Adrenal gland (tissue), 12 donors: Measurements from ENCODE around the gene KAT6B. TPM values are rescaled to one million over a fixed set of nuclear protein-coding genes. Genes with fewer than 3 reads are reported as not detected.

Source experiments
- DNase-seq, 7 donors: peaks; one replicate each; pipeline ENCODE4 v3.0.0-alpha.2; 2019 to 2020
- H3K27ac ChIP-seq, 5 donors: fragments of 200-600 bp; sonication (generic) in 4 of 5; 1 replicate in 3 of 5; 2 replicates in 2 of 5; pipeline versions ENCODE4 v1.5.1 to v1.8.0; 2016 to 2020; ENCODE audit warnings: mild to moderate bottlenecking in 1 of 5
- H3K27me3 ChIP-seq: fragments of 200-600 bp; 2 replicates; pipeline ENCODE4 v1.8.0; 2021
- H3K36me3 ChIP-seq, 2 donors: fragments of 200-600 bp; replicated peaks in 1 of 2; 1 replicate in 1 of 2; 2 replicates in 1 of 2; pipeline versions ENCODE4 v1.5.1 to v1.8.0; 2018 to 2022
- H3K4me1 ChIP-seq, 2 donors: fragments of 200-600 bp; replicated peaks in 1 of 2; 1 replicate in 1 of 2; 2 replicates in 1 of 2; pipeline versions ENCODE4 v1.5.1 to v1.8.0; 2018 to 2021
- H3K4me3 ChIP-seq, 4 donors: fragments of 200-600 bp; sonication (generic) in 3 of 4; one replicate each; pipeline ENCODE4 v1.5.1; 2016 to 2018
- H3K9me3 ChIP-seq, 3 donors: fragments of 200-600 bp; sonication (generic) in 1 of 3; replicated peaks in 1 of 3; 1 replicate in 2 of 3; 2 replicates in 1 of 3; pipeline versions ENCODE4 v1.5.1 to v1.8.0; 2016 to 2021
- POLR2A ChIP-seq, 2 donors: fragments of 450-650 bp; IDR thresholded peaks; one replicate each; pipeline ENCODE4 v1.6.1; 2017; ENCODE audit warnings: antibody characterized with exemption in 2 of 2, mild to moderate bottlenecking in 2 of 2, moderate library complexity in 1 of 2
- WGBS, 4 donors: extraction: QIAGEN DNeasy Blood & Tissue Kit in 2 of 4; methylation state at CpG; one replicate each; pipeline versions ENCODE4 v1.1.5 to v1.1.7; 2013 to 2017; 5-methylcytosine and 5-hydroxymethylcytosine counted together
- intact Hi-C, 2 donors: fragments of 100-400 bp; cut with DNase I; formaldehyde crosslinking; loops; one replicate each; pipeline versions ENCODE4 v1.14.1 to v1.15.0; 2022 to 2023
- polyA plus RNA-seq, 3 donors: library from polyadenylated mRNA; stranded (reverse); fragments of 200-250 nt in 2 of 3; fragments of 350-450 nt in 1 of 3; fragmentation: Illumina TruSeq in 1 of 3; extraction: RNeasy Lipid Tissue Mini Kit (QIAGEN cat#74804) in 1 of 3; gene quantifications; one replicate each; pipeline ENCODE4 v1.2.3, GENCODE V29; 2013 to 2014
- total RNA-seq, 9 donors: library from RNA; depleted of rRNA in 4 of 9; stranded (reverse); fragments of >200 nt in 4 of 9; fragments of 120-200 nt in 1 of 9; fragmentation: NEBNext Ultra II Directional in 1 of 9; extraction: Animal tissue kit (Norgen Biotek cat#: 25700) in 1 of 9; gene quantifications; one replicate each; pipeline versions ENCODE4 v1.1.0 to v1.2.4, GENCODE V29; 2013 to 2023
- TF ChIP-seq, protein P1 (sequence below), 6 experiments: fragments of 450-650 bp in 4 of 6; fragments of 200-600 bp in 2 of 6; sonication (generic) in 1 of 6; IDR thresholded peaks; 1 replicate in 5 of 6; 2 replicates in 1 of 6; pipeline versions ENCODE4 v1.5.1 to v1.8.0; 2016 to 2021; ENCODE audit warnings: antibody characterized with exemption in 6 of 6, mild to moderate bottlenecking in 2 of 6, moderate library complexity in 1 of 6
- donor health status: healthy with polysubstance abuse.
- donor health status: Bipolar disorder and iron deficiency.
- donor health status: DM: yes; HTN: yes; CAD: no.
- donor health status: DM: no; HTN: no; CAD: no.
- donor health status: DM: no; HTN: no; CAD: no.
- donor health status: DM: yes; HTN: yes; CAD: no.

KAT6B gene
- total and polyA plus RNA-seq, 12 donors: 6.0 to 50.2 (median 25.8) TPM

DNA sequence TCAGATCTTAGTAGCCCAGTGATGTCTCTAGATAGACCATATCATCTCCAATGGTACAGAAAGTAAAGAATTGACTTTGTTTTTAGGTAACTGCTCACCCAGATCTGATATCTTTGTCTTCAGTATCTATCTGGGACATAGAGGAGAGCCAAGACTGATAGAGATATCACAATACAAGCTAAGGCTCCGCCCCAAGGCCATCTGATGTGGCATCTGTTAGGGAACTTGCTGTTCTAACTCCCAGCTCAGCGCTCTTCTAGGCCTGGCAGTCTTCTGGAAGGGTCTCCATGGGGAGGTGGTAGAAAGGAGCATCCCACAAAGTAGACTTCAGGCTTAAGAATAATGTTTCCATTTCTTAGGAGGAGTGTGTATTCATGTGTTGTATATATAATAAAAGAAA, 196.7 kb downstream of the KAT6B start:
- WGBS, 4 donors: 62 to 74% (median 65%) methylated on average over 2 of the region's 2 CpGs
- Histone ChIP-seq H3K27ac (no peak overlapping the region), H3K4me1 (peaks cover 0 to 7% of the 10 kb centered on the region in 2 donors), H3K9me3 (no peaks in the 10 kb centered on the region), H3K36me3 (peaks cover 0 to 38% of the 10 kb centered on the region in 2 donors), H3K4me3 (no peak overlapping the region), H3K27me3 (no peaks in the 10 kb centered on the region)
- intact Hi-C loops: no loop called here
- no peak for TF ChIP-seq POLR2A (IDR thresholded peaks at IDR 0.05)
- TF ChIP-seq, protein P1, sequence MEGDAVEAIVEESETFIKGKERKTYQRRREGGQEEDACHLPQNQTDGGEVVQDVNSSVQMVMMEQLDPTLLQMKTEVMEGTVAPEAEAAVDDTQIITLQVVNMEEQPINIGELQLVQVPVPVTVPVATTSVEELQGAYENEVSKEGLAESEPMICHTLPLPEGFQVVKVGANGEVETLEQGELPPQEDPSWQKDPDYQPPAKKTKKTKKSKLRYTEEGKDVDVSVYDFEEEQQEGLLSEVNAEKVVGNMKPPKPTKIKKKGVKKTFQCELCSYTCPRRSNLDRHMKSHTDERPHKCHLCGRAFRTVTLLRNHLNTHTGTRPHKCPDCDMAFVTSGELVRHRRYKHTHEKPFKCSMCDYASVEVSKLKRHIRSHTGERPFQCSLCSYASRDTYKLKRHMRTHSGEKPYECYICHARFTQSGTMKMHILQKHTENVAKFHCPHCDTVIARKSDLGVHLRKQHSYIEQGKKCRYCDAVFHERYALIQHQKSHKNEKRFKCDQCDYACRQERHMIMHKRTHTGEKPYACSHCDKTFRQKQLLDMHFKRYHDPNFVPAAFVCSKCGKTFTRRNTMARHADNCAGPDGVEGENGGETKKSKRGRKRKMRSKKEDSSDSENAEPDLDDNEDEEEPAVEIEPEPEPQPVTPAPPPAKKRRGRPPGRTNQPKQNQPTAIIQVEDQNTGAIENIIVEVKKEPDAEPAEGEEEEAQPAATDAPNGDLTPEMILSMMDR (IDR thresholded peaks at IDR 0.05): no peak
- DNase-seq: peak in 5 of 7 donors; percentile 36 to 65 (median 55)

DNA sequence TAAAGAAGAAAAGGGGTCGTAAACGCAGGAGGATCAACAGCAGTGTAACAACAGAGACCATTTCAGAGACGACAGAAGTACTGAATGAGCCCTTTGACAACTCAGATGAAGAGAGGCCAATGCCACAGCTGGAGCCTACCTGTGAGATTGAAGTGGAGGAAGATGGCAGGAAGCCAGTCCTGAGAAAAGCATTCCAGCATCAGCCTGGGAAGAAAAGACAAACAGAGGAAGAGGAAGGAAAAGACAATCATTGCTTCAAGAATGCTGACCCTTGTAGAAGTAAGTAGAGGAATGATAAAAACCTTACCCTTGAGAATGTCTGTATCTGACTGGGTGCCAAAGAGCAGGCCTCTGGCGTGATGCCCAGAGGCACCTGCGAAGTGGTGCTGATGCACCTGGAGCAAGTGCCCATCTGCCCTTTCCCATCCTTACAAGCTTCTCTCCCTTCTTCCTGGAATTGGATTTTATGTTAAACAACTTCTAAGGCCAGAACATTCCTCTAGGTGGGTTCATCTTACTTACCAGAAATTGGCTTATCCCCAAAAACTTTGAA, 198.6 kb downstream of the KAT6B start:
- TF ChIP-seq, protein P1 (IDR thresholded peaks at IDR 0.05): no peak
- no peak for TF ChIP-seq POLR2A (IDR thresholded peaks at IDR 0.05)
- H3K36me3 ChIP-seq: peaks cover 0 to 39% of the 10 kb centered on the region in 2 donors
- H3K9me3 ChIP-seq: no peaks in the 10 kb centered on the region
- no peak overlapping the region for H3K27ac ChIP-seq
- intact Hi-C loops: no loop called here
- H3K4me3 ChIP-seq: no peak overlapping the region
- WGBS, 4 donors: 80 to 88% (median 87%) methylated on average over 5 of the region's 5 CpGs
- H3K4me1 ChIP-seq: peaks cover 0 to 10% of the 10 kb centered on the region in 2 donors
- no peaks in the 10 kb centered on the region for H3K27me3 ChIP-seq
- DNase-seq: no peak

DNA sequence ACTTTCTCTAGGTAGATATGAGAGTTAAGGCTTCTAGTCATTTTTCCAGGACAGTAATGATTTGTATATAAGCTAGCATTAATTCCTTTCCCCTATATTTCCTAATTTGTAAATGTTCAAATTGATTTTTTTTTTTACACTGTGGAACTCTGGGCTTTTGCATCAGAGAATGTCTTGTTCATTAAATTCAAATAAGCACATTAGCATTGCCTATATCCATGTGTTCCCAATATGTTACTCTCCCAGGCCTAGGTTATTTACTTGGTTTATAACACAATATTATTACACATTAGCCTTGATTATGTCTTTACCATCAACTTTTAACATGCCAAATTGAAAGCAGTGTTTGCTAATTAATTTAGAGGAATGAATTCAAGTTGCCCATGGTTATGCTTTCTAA, 201.6 kb downstream of the KAT6B start:
- no peak for DNase-seq
- no peak for TF ChIP-seq POLR2A (IDR thresholded peaks at IDR 0.05)
- TF ChIP-seq, protein P1 (IDR thresholded peaks at IDR 0.05): no peak
- Histone ChIP-seq H3K36me3 (peaks cover 0 to 38% of the 10 kb centered on the region in 2 donors), H3K9me3 (no peaks in the 10 kb centered on the region), H3K27me3 (no peaks in the 10 kb centered on the region), H3K4me1 (peaks cover 0 to 5% of the 10 kb centered on the region in 2 donors), H3K4me3 (no peak overlapping the region), H3K27ac (no peak overlapping the region)
- intact Hi-C loops: no loop called here

DNA sequence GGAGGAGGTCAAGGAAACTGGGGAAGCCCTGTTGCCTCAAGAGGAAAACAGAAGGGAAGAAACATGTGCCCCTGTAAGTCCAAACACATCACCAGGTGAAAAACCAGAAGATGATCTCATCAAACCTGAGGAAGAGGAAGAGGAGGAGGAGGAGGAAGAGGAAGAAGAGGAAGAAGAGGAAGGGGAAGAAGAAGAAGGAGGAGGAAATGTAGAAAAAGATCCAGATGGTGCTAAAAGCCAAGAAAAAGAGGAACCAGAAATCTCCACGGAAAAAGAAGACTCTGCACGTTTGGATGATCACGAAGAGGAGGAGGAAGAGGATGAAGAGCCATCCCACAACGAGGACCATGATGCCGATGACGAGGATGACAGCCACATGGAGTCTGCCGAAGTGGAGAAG, 202.3 kb downstream of the KAT6B start:
- no peak overlapping the region for H3K27ac ChIP-seq
- intact Hi-C loops: no loop called here
- DNase-seq: no peak
- no peak for TF ChIP-seq POLR2A (IDR thresholded peaks at IDR 0.05)
- TF ChIP-seq, protein P1 (IDR thresholded peaks at IDR 0.05): no peak
- H3K4me3 ChIP-seq: no peak overlapping the region
- peaks cover 0 to 38% of the 10 kb centered on the region in 2 donors for H3K36me3 ChIP-seq
- no peaks in the 10 kb centered on the region for H3K27me3 ChIP-seq
- 81 to 94% (median 85%) methylated on average over 7 of the region's 7 CpGs for WGBS, 4 donors
- no peaks in the 10 kb centered on the region for H3K9me3 ChIP-seq
- H3K4me1 ChIP-seq: peaks cover 0 to 4% of the 10 kb centered on the region in 2 donors
